GM20000 (cell line): ENCODE data around the gene ZBTB14.

Experiments
- DNase-seq: peaks from one replicate; pipeline ENCODE4 v3.0.0; 2012; ENCODE audit warnings: low spot score
- CTCF ChIP-seq: IDR thresholded peaks from 2 replicates; pipeline ENCODE4 v1.5.1; 2012; ENCODE audit warnings: mild to moderate bottlenecking, control low read depth; ENCODE audit errors: extremely low read depth, missing control alignments

ZBTB14 gene

DNA sequence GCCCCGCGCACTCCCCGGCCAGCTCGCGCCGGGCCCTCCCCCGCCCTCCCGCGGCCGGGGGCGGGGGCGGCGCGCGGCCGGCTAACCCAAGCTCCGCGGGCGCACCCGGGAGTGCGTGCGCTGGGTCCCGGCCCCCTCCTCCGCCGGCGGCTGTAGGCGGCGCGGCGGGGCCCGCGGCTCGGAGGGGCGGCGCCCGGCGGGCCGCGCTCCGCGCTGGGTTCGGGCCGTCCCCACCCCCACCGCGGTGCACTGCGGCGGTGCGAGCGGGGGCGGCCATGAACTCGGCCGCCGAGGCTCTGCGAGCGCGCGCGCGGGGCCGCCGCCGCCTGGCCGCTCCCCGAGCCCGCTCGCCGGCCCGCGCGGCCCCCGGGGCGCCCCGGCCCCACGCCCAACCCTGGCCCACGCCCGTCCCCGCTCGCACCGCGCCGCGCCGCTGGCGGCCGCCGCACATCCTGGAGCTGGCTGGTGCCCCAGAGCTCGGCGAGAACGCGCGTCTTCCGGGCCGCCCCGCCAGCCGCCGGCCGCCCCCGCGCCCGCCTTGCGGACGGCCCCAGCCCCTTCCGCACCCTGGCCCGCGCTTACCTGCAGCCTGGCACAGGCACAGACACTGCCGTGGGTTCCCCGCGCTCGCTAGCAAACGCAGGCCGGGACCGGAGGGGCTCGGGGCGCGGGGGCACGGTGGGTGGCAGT is at the start of gene ZBTB14:
ZBTB14 (minus strand) TSS at position 496 of the 690 bp plus-strand sequence. CDS start 2,480 bp downstream, outside the sequence.
- peak; percentile 89 for DNase-seq
- TF ChIP-seq CTCF, result no peak

DNA sequence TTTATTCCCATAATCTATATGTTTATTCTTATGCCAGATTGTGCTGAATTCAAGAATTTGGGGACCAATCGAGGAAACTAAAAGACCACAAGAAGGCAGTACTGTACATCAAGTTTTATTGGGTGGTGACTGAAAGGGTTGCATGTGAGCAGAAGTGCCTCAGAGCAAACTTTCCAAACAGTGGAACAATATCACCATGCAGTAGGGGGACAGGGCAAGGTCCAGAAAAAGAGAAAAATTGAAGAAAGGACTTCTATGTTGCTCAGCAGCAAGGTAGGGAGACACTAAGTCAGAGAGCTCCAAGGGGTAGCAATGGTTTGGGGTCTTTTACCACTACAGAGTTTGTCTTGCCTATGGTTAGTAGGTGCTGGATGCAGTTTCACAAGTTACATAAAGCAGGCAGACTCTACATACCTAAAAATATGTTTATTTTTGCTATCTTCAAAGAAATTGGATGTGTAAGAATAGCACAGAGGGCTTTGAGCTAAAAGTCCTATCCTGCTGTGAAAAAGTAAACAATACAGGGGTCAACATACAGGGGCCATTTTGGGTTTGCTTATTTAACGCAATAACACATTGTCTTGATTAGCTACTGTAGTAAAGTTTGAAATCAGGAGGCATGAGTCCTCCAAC is 43.8 kb upstream of the ZBTB14 start:
- no peak for TF ChIP-seq CTCF
- DNase-seq, result no peak

DNA sequence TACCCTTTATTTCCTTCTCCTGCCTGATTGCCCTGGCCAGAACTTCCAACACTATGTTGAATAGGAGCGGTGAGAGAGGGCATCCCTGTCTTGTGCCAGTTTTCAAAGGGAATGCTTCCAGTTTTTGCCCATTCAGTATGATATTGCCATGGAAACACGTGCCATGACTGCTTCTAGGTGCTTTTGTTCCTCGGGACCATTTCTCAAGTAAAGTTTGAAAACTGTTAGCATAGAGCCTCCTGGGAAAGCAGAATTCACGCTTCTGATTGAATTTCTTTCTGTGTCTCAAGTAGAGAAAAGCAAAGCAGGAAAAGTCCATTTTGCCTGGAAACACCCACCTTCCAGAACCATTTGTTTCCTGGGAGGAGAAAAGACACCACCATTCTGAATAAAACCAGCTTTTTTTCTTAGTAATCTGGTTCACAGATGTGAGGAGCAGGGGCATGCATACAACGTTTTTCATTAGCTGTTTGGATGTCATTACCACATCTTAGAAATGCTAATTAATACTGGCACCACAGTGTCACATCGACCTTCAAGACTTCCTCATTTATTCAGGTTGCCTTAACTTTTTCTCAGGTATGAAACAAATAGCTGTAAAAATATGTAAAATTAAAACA is 39.0 kb upstream of the ZBTB14 start:
- no peak for DNase-seq
- TF ChIP-seq CTCF, result no peak

DNA sequence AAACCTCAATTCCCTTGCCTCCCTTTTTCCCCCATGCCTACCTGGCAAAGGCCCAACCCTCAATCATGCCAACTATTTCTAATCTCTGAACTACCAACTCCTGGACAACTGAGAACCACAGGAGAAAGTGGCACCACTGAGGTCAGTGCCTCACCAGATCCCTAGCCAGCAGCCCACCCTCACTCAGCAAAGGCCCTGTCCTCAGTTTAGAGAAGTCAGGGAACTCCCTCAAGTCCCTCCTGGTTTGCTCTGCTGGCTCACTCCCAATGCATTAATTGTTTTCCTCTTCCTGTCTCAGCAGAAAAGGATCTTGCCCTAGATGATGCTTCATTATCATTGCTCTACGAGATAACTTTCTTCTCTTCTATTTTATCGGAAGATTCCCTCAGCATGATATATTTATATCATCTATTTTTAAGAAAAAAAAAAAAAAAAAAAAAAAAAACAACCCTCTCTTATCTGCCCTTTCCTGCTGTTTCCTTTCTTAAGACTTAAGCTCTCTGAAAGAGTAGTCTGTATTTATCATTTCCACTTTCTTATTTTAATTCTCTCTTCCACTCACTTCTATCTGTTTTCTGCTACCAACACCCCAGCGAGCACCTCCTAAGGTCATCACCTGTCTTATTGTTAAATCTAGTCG is 22.7 kb upstream of the ZBTB14 start:
- no peak for DNase-seq
- no peak for TF ChIP-seq CTCF

GRCh38 chr18:5317186-5317585 is 21.7 kb upstream of the ZBTB14 start:
- no peak for DNase-seq
- no peak for TF ChIP-seq CTCF

GRCh38 chr18:5315838-5316237 is 20.3 kb upstream of the ZBTB14 start:
- TF ChIP-seq CTCF, result no peak
- DNase-seq, result no peak

- no peak for DNase-seq
- no peak for TF ChIP-seq CTCF
These were observed 15.9 kb upstream of the ZBTB14 start for GRCh38 chr18:5311301-5311989.
